GM12878 (cell line): ENCODE measurements around the gene PATZ1. TPM values are rescaled to one million over a fixed set of nuclear protein-coding genes. Genes with fewer than 3 reads are reported as not detected.

Experiments used
- ATAC-seq: fragments of 200-7000 bp; cut with Tn5 transposase; 3 replicates; pipeline ENCODE4 v1.9.1; 2020; ENCODE audit warnings: mild to moderate bottlenecking, moderate library complexity
- BruUV-seq: library from RNA; stranded (reverse); fragments of 400-500 nt; replicated peaks from 2 replicates; lab custom pipeline; 2021; lab: Mats Ljungman, UMichigan
- CTCF ChIA-PET: fragments of 300-600 bp; sonication (Branson Sonifier 250); formaldehyde crosslinking; extraction: SDS; loops from one replicate; lab custom pipeline; 2021; ENCODE audit warnings: inconsistent platforms; lab: Yijun Ruan, JAX
- POLR2A ChIA-PET: fragments of 350-600 bp; formaldehyde crosslinking; extraction: SDS; loops from one replicate; lab custom pipeline; 2021; ENCODE audit warnings: inconsistent platforms; lab: Charles Lee
- RAD21 ChIA-PET: fragments of 300-600 bp; sonication (Branson Sonifier 250); formaldehyde crosslinking; loops from one replicate; lab custom pipeline; 2023; ENCODE audit warnings: antibody characterized with exemption; ENCODE audit not compliant: unreplicated experiment; lab: Charles Lee
- SMC1A ChIA-PET: fragments of 300-600 bp; sonication (Branson Sonifier 250); formaldehyde crosslinking; loops from one replicate; lab custom pipeline; 2023; ENCODE audit not compliant: unreplicated experiment, uncharacterized antibody; lab: Charles Lee
- DNase-seq: peaks from one replicate; pipeline ENCODE4 v3.0.0-alpha.2; 2011; ENCODE audit warnings: low read depth, low spot score
- FAIRE-seq: peaks from 3 replicates; lab custom pipeline; 2011; peaks lifted over from hg19 to GRCh38; lab: Jason Lieb, UNC
- H2AFZ ChIP-seq: 2 replicates; pipeline ENCODE4 v1.6.0; 2011; ENCODE audit warnings: low read depth, low read length, control low read depth; ENCODE audit not compliant: control insufficient read depth
- H3K27ac ChIP-seq: 2 replicates; pipeline ENCODE4 v1.5.1; 2011; ENCODE audit warnings: control low read depth; ENCODE audit not compliant: control insufficient read depth, insufficient read depth
- H3K27me3 ChIP-seq, 2 experiments: replicated peaks in 1 of 2; 2 replicates each; pipeline versions ENCODE4 v1.6.0 to v1.6.1; 2011; ENCODE audit warnings: low read length in 1 of 2; ENCODE audit not compliant: control insufficient read depth in 2 of 2, insufficient read depth in 2 of 2
- H3K36me3 ChIP-seq, 2 experiments: 2 replicates each; pipeline ENCODE4 v1.5.1; 2011; ENCODE audit warnings: low read length in 1 of 2; ENCODE audit not compliant: control insufficient read depth in 2 of 2, insufficient read depth in 2 of 2
- H3K4me1 ChIP-seq: 2 replicates; pipeline ENCODE4 v1.6.1; 2011; ENCODE audit warnings: mild to moderate bottlenecking, low read length, moderate library complexity, mixed read lengths; ENCODE audit not compliant: control insufficient read depth, insufficient read depth
- H3K4me2 ChIP-seq: 2 replicates; pipeline ENCODE4 v1.6.0; 2011; ENCODE audit warnings: control low read depth; ENCODE audit not compliant: control insufficient read depth, insufficient read depth
- H3K4me3 ChIP-seq: fragments of 200-600 bp; sonication (generic); 2 replicates; pipeline ENCODE4 v1.5.1; 2016
- H3K79me2 ChIP-seq: 2 replicates; pipeline ENCODE4 v1.6.0; 2011; ENCODE audit warnings: low read length; ENCODE audit not compliant: control insufficient read depth, insufficient read depth
- H3K9ac ChIP-seq: 2 replicates; pipeline ENCODE4 v1.8.0; 2011; ENCODE audit warnings: low read length, control low read depth, mixed read lengths; ENCODE audit not compliant: control insufficient read depth, insufficient read depth
- H3K9me3 ChIP-seq: replicated peaks from 3 replicates; pipeline ENCODE4 v1.5.1; 2011; ENCODE audit warnings: mild to moderate bottlenecking, low read length; ENCODE audit not compliant: control insufficient read depth, insufficient read depth
- H4K20me1 ChIP-seq: 2 replicates; pipeline ENCODE4 v1.6.0; 2011; ENCODE audit not compliant: control insufficient read depth, insufficient read depth
- CEBPZ ChIP-seq: fragments of 150-350 bp; IDR thresholded peaks from 2 replicates; pipeline ENCODE4 v1.6.1; 2016; ENCODE audit warnings: low read depth, low read length
- E2F8 ChIP-seq: fragments of 450-650 bp; IDR thresholded peaks from 2 replicates; pipeline ENCODE4 v1.6.1; 2018; ENCODE audit warnings: mild to moderate bottlenecking, low read depth, moderate library complexity; ENCODE audit not compliant: partially characterized antibody
- ELK1 ChIP-seq: IDR thresholded peaks from 2 replicates; pipeline ENCODE4 v1.6.1; 2012; ENCODE audit warnings: low read depth, low read length, improper control_type of control experiment
- FOS ChIP-seq: IDR thresholded peaks from 3 replicates; pipeline ENCODE4 v1.6.1; 2011; ENCODE audit warnings: borderline replicate concordance; ENCODE audit not compliant: insufficient read length; ENCODE audit errors: extremely low read depth
- NR2C2 ChIP-seq: IDR thresholded peaks from 2 replicates; pipeline ENCODE4 v1.6.1; 2011; ENCODE audit warnings: borderline replicate concordance, low read depth; ENCODE audit not compliant: control insufficient read depth, insufficient read length
- REST ChIP-seq: IDR thresholded peaks from 2 replicates; pipeline ENCODE4 v1.6.1; 2012; ENCODE audit warnings: mild to moderate bottlenecking, low read depth, low read length
- SMAD5 ChIP-seq: IDR thresholded peaks from 2 replicates; pipeline ENCODE4 v1.6.1; 2016; ENCODE audit warnings: antibody characterized with exemption, low read depth
- ZNF217 ChIP-seq: fragments of 450-650 bp; IDR thresholded peaks from 2 replicates; pipeline ENCODE4 v1.6.1; 2017; ENCODE audit warnings: antibody characterized with exemption, mild to moderate bottlenecking
- in situ Hi-C: fragments of 300-500 bp; cut with MboI; formaldehyde crosslinking; loops from 9 replicates; pipeline ENCODE4 v1.14.3; 2018; ENCODE audit warnings: mixed read lengths
- intact Hi-C: fragments of 100-400 bp; cut with micrococcal nuclease; formaldehyde crosslinking; loops from one replicate; pipeline ENCODE4 v1.14.2; 2022; ENCODE audit not compliant: unreplicated experiment
- polyA plus RNA-seq, 11 experiments: library from polyadenylated mRNA; depleted of rRNA in 4 of 11; unstranded in 6 of 11; stranded (reverse) in 5 of 11; fragments of >200 nt; fragmentation: Nextera tagmentation in 4 of 11; fragmentation: Illumina TruSeq in 1 of 11; extraction: Ambion mirVana in 4 of 11; extraction: Trizol in 1 of 11; gene quantifications; 1 replicate in 1 of 11; 2 replicates in 10 of 11; pipeline versions ENCODE4 v1.2.1 to v1.2.3, GENCODE V29; 2011 to 2016; ENCODE audit warnings: inconsistent platforms in 2 of 11, missing spikeins in 2 of 11, low read depth in 1 of 11
- total RNA-seq, 4 experiments: library from RNA; depleted of rRNA in 3 of 4; stranded (reverse); fragments of >200 nt in 3 of 4; fragmentation: Illumina TruSeq in 1 of 4; extraction: Trizol in 1 of 4; gene quantifications; 2 replicates each; pipeline versions ENCODE4 v1.2.1 to v1.2.3, GENCODE V29; 2013 to 2021
- TF ChIP-seq, protein P1 (sequence below): IDR thresholded peaks from 2 replicates; pipeline ENCODE4 v1.6.1; 2012; ENCODE audit warnings: low read depth, low read length, improper control_type of control experiment

Gene PATZ1
- total and polyA plus RNA-seq, 10 of the 15 experiments (the other 5 are each of a cell fraction or from before 2014, with no cell fraction given): 3.6 to 32.7 (median 13.9) TPM

DNA sequence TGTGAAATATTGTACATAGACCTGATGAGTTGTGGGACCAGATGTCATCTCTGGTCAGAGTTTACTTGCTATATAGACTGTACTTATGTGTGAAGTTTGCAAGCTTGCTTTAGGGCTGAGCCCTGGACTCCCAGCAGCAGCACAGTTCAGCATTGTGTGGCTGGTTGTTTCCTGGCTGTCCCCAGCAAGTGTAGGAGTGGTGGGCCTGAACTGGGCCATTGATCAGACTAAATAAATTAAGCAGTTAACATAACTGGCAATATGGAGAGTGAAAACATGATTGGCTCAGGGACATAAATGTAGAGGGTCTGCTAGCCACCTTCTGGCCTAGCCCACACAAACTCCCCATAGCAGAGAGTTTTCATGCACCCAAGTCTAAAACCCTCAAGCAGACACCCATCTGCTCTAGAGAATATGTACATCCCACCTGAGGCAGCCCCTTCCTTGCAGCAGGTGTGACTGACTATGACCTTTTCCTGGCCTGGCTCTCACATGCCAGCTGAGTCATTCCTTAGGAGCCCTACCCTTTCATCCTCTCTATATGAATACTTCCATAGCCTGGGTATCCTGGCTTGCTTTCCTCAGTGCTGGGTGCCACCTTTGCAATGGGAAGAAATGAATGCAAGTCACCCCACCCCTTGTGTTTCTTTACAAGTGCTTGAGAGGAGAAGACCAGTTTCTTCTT lies 66.2 kb downstream of the PATZ1 start (continued):
- TF ChIP-seq CEBPZ (no peak), SMAD5 (no peak)
- TF ChIP-seq, protein P1, sequence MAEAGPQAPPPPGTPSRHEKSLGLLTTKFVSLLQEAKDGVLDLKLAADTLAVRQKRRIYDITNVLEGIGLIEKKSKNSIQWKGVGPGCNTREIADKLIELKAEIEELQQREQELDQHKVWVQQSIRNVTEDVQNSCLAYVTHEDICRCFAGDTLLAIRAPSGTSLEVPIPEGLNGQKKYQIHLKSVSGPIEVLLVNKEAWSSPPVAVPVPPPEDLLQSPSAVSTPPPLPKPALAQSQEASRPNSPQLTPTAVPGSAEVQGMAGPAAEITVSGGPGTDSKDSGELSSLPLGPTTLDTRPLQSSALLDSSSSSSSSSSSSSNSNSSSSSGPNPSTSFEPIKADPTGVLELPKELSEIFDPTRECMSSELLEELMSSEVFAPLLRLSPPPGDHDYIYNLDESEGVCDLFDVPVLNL: no peak

GRCh38 chr22:31279327-31279669 lies 66.8 kb downstream of the PATZ1 start:
- H2AFZ ChIP-seq: no peak overlapping the region
- ChIA-PET POLR2A (interaction anchor here (0.9 kb wide), 1 partner anchor 10 kb away, joined by 3 read pairs; no protein-coding TSS in a partner anchor), RAD21 (interaction anchor here (0.7 kb wide), 1 partner anchor 11 kb away, joined by 4 read pairs; no protein-coding TSS in a partner anchor), CTCF (no interaction called here), SMC1A (no interaction called here)
- DNase-seq (no peak), ATAC-seq (no peak), FAIRE-seq (no peak)
- no peaks in the 10 kb centered on the region for H3K27me3 ChIP-seq
- no peak overlapping the region for H3K27ac ChIP-seq
- intact Hi-C loops (no loop called here), in situ Hi-C loops (no loop called here)
- no peaks in the 10 kb centered on the region for H4K20me1 ChIP-seq
- no peaks in the 10 kb centered on the region for H3K79me2 ChIP-seq
- H3K9me3 ChIP-seq: no peaks in the 10 kb centered on the region
- H3K4me1 ChIP-seq: no peaks in the 10 kb centered on the region
- H3K9ac ChIP-seq: no peak overlapping the region
- peaks cover 10 to 12% of the 10 kb centered on the region in 2 experiments; a peak in 3 of 4 replicates for H3K36me3 ChIP-seq
- BruUV-seq: no TSS peak
- no peak overlapping the region for H3K4me2 ChIP-seq
- no peak overlapping the region for H3K4me3 ChIP-seq
- no peak for TF ChIP-seq ELK1
- no peak for TF ChIP-seq E2F8
- TF ChIP-seq NR2C2: no peak
- TF ChIP-seq FOS: no peak
- TF ChIP-seq ZNF217: no peak
- no peak for TF ChIP-seq REST
